Ramos (cell line): ENCODE results near the gene USP8.
"Not testable (repeated sequence)": the region's sequence is repeated elsewhere in the genome, so short reads cannot be mapped to it uniquely, and the experiment has no call there.

Source experiments
- in situ Hi-C: fragments of 300-500 bp; cut with MboI; formaldehyde crosslinking; loops from one replicate; pipeline ENCODE4 v1.14.3; 2022; ENCODE audit warnings: low sequenced_read_pairs; ENCODE audit not compliant: unreplicated experiment

The USP8 gene

DNA sequence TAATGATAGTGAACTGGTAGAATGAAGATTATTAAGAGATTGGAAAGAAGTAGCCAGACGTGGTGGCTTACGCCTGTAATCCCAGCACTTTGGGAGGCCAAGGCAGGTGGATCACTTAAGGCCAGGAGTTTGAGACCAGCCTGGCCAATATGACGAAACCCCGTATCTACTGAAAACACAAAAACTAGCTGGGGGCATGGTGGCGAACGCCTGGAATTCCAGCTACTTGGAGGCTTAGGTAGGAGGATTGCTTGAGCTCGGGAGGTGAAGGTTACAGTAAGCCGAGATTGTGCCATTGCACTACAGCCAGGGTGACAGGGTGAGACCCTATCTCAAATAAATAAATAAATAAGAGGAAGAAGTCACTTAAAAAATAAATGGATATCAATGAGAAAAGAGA is 14.0 kb downstream of the USP8 start:
- in situ Hi-C loops: no loop called here

DNA sequence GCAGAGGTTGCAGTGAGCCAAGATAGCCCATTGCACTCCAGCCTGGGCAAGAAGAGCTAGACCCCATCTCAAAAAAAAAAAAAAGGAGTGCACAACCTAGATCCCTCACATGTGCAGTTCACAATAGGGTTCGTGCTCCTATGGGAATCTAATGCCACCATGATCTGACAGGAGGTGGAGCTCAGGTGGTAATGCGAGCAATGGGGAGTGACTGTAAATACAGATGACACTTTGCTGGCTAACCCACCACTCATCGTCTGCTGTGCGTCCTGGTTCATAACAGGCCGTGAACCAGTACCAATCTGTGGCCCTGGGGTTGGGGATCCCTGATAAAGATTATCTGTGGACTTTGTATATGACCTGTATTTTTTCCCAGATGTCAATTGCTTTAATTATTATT is 16.7 kb downstream of the USP8 start:
- in situ Hi-C loops: no loop called here

DNA sequence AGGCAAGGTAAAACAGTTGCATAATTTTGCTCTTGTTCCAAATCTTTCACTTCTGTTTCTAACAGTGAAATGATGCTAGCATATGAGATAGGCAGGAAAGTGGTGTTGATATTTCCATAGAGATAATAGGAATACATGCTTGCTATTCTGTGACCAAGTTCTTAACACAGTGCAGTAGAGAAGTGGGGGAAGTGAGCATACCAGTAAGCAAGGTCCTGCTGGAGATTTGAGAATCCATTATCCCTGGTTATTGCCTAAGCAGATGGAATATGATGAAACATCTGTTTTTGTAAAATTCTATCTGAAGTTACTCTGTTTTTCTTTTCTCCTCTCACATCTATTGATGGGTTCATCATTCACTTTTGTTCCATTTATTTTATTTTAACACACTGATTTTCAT is 28.7 kb downstream of the USP8 start:
- in situ Hi-C loops: no loop called here

DNA sequence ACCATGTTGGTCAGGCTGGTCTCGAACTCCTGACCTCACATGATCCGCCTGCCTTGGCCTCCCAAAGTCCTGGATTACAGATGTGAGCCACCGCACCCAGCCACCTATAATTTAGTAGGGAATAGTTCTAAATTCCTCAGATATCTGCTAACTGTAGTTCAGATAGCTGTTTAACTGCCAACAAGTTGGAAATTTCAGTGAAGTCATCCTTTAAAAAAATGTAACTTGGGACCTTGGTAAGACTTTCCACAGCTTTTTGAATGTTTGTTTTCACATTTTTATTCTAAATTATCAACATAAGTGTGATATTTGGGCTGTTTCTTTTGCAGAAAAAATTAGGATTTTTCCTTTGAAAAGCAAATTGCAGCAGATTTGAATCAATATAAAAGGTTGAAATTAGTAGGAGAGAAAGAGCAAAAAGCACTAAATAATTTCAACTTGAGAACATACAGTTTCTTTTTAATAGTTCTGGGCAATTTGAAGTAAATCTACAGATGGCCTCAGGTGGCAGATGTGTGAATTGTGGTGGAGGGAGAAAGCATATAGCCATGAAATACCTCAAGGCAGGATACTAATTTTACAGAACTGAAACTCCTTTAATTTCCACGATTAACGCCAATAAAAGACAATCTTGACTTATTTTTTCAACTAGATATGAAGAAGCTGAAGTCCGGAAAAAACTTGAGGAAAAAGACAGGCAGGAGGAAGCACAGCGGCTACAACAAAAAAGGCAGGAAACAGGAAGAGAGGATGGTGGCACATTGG is 34.3 kb downstream of the USP8 start:
- in situ Hi-C loops: no loop called here

DNA sequence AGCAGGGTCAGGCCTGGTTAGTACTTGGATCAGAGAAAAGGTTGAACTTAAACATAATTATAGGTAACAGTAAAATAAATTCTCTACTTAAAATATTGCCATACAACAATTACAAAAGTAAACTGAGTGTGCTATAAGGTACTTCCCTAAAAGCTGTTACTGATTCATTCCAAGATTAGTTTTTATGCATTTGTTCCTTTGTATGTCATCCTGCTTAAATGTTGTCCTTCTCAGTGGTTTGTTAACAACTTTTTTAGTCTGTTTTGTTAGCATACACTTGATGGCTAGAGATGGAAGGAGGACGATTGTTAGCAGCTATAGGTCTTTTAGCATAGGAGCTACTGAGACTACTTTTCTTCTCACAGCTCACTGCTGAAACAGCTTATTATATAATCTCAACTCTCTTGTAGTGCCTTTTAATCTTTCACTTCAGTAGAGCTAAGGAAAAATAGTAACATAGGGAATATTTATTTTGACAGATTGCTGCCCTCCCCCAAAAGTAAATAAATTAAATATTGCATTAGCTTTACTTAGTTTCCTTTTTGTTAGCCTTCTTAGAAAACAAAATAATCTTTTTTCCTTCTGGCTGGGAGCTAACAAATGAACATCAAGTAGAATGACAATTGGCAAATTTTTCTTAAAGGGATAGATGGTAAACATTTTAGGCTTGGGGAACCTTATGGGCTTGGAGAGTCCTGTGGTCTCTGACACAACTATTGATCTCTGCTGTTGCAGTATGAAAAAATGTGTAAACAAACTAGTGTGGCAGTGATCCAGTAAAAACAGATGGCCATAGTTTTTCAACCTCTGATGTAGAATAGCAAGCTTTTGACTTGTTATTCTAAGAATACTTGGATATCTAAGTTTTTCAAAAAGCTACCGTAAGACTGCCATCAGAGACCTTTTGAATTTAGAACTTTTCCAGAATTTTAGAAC is 39.5 kb downstream of the USP8 start:
- in situ Hi-C loops: no loop called here

DNA sequence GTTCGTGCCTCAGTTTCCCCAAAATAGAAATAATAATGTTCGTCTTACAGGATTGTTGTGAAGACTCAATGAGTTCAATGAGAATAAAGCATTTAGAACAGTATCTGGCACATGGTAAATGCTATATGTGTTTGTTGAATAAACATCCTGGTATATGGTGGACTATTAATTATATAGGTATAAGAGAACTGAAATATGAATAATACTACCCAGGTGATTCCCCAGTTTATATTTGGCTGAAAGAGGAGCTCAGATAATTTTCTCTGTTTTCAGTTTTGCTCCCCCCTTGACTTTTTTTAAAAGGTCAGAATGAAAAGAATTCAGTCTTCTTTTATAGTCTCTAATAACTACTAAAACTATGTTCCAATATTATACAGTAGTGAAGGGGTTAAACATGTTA is 46.9 kb downstream of the USP8 start:
- in situ Hi-C loops: no loop called here

DNA sequence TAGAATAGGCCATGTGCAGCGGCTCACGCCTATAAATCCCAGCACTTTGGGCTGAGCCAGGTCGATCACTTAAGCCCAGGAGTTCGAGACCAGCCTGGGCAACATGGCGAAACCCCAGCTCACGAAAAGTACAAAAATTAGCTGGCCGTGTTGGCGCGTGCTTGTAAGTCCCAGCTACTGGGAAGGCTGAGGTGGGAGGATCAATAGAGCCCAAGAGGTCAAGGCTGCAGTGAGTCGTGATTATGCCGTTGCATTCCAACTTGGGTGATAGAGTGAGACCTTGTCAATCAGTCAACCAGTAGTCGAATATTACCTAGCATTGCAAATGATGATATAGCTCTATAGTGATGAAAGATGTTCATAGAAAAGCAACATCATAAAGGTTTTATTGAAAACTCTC is 51.9 kb downstream of the USP8 start:
- in situ Hi-C loops: no loop called here

DNA sequence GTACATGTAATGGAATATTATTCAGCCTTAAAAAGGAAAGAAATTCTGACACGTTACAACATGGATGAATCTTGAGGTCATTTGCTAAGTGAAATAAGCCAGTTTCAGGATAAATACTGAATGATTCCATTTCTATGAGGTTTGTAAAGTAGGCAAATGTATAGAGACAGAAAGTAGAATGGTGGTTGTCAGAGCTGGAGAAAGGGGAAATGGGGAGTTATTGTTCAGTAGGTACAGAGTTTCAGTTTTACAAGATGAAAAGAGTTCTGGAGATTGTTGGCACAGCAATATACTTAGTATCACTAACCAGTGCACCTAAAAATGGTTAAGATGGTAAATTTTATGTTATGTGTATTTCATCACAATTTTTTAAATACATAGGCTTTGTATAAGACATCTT is 60.6 kb downstream of the USP8 start:
- in situ Hi-C loops: no loop called here

DNA sequence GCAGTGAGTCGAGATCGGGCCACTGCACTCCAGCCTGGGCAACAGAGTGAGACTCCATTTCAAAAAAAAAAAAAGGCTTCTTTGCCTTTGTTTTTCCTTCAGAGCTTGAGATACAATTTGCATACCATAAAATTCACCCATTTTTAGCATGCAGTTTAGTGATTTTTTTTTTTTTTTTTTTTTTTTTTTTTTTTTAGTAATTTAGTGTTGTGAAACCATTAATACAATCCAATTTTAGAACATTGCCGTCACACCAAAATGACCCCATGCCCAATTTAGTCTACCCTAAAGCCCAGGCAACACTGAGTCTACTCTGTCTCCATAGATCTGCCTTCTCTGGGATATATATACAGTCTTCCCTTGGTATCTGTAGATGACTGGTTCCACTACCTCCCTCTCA is 61.2 kb downstream of the USP8 start:
- in situ Hi-C loops: no loop called here

DNA sequence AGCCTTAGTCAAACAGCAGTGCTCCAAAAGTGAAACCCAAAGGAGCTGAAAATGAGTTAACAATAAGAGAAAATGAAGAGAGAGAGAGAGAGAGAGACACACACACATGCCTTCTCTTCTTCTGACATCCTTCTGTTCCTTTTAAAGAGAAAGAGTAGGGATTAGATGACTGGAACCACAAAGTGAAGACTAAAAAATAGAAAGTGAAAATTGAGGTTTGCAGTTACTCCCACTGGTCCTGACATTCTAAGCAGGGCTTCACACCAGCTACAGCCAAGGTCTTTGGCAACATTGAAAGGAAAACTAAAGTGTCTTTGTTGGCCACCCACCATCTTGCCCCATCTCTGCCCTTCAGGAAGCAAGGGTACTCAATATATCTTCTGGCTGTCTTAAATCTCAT is 63.1 kb downstream of the USP8 start:
- in situ Hi-C loops: no loop called here

DNA sequence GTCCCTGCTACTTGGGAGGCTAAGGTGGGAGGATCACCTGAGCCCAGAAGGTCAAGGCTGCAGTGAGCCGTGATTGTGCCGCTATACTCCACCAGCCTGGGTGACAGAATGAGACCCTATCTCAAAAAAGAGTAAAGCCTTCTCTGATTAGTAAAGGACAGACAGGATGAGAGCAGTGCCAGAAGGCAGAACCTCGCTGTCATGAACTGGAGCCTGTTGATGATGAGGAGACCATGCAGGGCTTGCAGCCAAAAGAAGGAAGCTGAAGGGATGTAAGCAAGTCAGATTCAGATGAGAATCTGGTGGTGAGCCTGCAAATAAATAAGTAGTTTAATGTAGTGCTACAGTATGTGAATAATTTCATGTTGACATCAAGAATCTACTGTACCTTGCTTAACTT is 69.4 kb downstream of the USP8 start:
- in situ Hi-C loops: no loop called here

DNA sequence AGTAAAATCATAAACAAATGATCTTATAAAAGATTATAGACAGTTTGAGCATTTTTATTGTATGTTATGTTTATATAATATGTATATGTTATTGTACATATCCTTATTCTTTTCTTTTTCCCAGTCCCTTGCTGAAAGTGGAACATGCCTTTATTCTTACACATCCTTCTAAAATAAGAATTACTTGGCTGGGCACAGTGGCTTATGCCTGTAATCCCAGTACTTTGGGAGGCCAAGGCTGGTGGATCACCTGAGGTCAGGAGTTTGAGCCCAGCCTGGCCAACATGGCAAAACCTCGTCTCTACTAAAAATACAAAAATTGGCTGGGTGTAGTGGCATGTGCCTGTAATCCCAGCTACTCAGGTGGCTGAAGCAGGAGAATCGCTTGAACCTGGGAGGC is 70.3 kb downstream of the USP8 start:
- in situ Hi-C loops: not testable (repeated sequence)

DNA sequence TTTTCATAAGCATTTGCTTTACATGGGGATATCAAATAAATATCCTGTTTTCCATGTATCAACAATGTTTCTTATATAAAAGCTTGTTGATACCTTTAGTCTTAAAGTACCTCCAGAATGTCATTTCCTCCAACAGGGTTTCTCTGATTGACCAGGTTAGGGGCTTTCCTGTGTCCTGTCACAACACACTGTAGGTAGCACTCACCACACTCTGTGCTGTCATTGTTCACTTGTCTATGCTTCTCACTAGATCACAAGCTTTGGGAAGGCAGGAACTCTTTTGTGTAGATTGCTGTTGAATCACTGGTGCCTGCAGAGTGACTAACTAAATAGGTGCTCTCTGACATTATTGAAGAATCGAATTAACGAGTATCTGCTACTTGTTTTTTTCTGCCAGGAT is 72.5 kb downstream of the USP8 start:
- in situ Hi-C loops: no loop called here

DNA sequence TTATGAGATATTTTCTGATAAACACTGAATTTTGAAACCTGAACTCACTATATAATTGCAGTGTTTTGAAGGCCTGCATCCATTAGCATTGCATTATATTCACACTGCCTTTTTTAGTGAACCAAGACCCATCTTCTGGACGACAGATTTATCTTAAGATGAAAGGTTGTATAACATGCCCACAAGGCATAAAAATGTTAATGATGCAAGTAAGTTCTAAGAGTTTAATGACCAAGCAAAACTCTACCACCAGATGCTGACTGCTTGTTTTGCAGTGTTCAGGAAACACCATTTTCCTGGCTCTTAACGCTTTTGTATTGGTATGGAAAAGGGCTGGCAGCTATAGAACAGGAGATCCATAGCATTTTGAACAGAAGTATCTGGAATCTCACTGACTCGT is 76.1 kb downstream of the USP8 start:
- in situ Hi-C loops: no loop called here

DNA sequence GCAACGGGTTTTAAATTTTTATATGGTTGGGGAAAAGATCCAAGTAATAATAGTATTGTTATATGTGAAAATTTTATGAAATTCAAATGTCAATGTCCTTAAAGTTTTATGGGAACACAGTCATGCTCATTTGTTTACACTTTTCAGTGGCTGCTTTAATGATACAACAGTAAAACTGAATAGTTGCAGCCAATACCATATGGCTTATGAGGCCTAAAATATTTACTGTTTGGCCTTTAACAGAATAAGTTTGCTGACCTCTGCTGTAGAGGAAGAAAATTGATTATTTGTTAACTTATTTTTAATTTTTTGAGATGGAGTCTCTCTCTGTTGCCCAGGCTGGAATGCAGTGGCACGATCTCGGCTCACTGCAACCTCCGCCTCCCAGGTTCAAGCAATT is 77.6 kb downstream of the USP8 start:
- in situ Hi-C loops: no loop called here

DNA sequence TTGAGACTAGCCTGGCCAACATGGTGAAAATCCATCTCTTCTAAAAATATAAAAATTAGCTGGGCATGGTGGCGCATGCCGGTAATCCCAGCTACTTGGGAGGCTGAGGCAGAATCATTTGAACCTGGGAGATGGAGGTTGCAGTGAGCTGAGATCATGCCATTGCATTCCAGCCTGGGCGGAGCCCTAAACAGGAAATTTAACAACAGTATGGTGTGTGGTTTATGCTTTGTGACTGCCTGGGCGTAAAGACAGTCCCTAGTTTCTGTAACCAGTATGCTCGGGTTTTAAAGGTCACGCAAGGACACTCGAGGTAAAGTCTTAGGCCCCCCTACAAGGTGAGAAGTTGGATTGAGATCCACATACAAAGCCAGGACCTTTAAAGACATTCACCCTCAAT is 78.9 kb downstream of the USP8 start:
- in situ Hi-C loops: no loop called here

DNA sequence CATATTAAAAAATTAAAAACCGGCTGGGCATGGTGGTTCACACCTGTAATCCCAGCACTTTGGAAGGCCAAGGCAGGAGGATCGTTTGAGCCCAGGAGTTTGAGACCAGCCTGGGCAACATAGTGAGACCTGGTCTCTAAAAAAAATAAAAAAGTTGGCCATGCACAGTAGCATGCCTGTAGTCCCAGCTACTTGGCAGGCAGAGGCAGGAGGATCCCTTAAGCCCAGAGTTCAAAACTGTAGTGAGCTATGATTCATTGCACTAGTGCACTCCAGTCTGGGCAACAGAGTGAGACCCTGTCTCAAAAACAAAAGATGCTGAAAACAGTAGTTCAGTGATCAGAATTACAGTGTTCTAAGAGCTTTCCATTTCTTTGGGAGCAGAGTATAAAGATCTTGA is 81.5 kb downstream of the USP8 start:
- in situ Hi-C loops: not testable (repeated sequence)

DNA sequence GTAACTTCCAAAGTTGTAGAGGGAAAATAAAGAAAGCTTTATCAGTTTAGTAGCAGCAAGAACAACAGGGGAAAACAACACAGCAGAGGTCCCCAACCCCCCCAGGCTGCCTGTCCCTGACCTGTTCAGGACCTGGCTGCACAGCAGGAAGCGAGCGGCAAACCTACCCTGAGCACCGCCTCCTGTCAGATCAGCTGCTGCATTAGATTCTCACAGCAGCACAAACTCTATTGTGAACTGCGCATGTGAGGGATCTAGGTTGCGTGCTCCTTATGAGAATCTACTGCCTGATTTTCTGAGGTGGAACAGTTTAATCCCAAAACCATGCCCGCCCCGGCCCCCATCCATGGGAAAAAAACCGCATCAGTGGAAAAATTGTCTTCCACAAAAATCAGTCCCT is 81.9 kb downstream of the USP8 start:
- in situ Hi-C loops: no loop called here

DNA sequence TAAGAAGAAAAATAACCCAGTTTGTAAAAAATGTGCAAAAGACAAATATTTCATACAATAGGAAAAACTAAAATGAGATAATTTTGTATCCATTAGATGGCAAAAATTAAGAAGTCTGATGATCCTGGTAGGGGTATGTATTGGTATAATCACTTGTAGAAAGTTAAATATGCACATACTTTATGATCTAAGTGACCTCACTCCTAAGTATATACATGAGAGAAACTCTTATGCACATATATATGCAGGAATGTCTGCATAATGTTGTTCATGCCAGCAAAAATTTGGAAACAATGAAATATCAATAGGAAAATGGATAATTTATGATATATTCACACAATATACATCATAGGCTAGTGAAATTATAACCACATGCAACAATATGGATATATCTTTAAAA is 88.8 kb downstream of the USP8 start:
- in situ Hi-C loops: no loop called here

DNA sequence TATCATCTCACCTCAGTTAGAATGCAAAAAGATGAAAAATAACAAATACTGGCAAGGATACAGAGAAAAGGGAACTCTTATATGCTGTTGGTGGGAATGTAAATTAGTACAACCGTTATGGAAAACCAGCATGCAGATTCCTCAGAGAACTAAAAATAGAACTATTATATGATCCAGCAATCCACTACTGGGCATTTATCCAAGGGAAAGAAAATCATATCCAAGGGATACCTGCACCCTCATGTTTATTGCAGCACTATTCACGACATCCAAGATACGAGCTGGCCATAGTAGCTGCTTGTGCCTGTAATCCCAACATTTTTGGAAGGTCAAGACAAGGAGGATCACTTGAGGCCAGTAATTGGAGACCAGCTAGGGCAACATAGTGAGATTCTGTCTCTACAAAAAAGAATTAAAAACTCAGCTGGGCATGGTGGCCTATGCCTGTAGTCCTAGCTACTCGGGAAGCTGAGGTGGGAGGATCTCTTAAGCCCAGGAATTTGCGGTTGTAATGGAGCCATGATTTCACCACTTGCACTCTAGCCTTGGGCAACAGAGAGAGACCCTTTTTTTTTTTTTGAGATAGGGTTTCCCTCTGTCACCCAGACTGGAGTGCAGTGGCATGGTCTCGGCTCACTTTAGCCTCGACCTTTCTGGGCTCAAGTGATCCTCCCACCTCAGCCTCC is 95.7 kb downstream of the USP8 start:
- in situ Hi-C loops: no loop called here

DNA sequence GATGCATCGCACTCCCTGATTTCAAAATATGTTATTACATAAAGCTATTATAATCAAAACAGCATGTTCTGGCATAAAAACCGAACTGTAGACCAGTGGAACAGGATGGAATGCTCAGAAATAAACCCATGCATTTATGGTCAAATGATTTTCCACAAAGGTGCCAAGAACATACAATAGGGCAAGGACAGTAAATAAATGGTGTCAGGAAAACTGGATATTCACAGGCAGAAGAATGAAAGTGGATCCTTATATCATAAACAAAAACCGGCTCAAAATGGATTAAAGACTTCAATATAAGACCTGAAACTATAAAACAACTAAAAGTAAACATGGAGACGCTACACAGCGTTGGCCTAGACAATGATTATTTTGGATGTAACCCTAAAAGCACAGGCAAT is 99.6 kb downstream of the USP8 start:
- in situ Hi-C loops: no loop called here
